Erythroblast (primary cell): ENCODE data around the gene CACFD1.

Experiments used
- DNase-seq, 2 experiments: peaks; one replicate each; lab custom pipeline; 2025; lab: John Stamatoyannopoulos, UW
- GATA1 ChIP-seq: IDR thresholded peaks from 2 replicates; pipeline ENCODE4 v1.6.1; 2011; ENCODE audit warnings: low read depth, mild to moderate bottlenecking, control low read depth, low read length, moderate library complexity
- POLR2A ChIP-seq: IDR thresholded peaks from 2 replicates; pipeline ENCODE4 v1.6.1; 2011; ENCODE audit warnings: mild to moderate bottlenecking, low read length

Gene CACFD1

GRCh38 chr9:133459476-133460404, at the start of gene CACFD1:
Gene CACFD1 (plus strand): TSS chr9:133459978. CDS start chr9:133460067, 89 bp downstream.
- peak; percentile 92 to 94 for DNase-seq
- TF ChIP-seq POLR2A (no peak), GATA1 (no peak)

GRCh38 chr9:133415170-133415569, 44.6 kb upstream of the CACFD1 start:
- no peak for TF ChIP-seq GATA1
- DNase-seq: no peak

- peak; percentile 92 to 93 for DNase-seq
- TF ChIP-seq POLR2A (peak; percentile 55), GATA1 (no peak)
Observed at GRCh38 chr9:133417541-133418461, 42.0 kb upstream of the CACFD1 start, which contains the start of gene REXO4. Gene REXO4 (minus strand): TSS chr9:133418010. CDS start chr9:133417844, 166 bp downstream.

DNA sequence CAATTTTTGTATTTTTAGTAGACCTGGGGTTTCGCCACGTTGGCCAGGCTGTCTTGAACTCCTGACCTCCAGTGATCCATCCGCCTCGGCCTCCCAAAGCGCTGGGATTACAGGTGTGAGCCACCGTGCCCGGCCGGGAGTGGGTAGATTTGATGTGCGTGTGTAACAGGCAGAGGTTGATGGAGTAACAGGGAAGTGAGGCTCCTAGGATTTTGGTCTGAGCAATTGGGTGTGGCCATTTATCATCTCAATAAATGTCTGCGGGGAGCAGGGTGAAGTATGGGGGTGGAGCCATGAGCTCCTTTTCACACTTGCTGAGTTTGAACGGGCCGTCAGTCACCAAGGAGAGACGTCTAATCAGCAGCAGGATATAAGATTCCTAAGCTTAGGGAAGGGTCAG, 40.8 kb upstream of the CACFD1 start:
- TF ChIP-seq POLR2A: no peak
- TF ChIP-seq GATA1: no peak
- DNase-seq: no peak

DNA sequence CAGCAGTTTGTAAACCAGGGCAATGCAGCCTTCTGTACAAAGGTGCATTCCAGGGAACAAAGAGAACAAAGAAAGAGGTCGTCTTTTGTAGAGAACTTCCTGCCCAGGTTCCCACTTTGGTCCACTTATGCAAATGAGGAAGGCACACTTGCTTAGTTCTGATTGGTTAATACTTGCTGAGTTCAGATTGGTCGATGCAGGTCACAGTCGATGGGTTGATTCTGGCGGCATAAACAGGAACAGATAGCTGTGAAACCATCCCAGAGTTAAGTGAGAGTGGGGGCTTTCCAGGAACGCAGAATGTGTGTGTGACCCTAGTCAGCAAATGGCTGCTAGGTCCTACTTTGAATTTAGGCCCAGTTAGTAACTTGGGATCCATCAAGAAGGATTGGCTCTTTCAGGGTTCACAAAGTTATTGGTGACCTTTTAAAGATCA, 39.4 kb upstream of the CACFD1 start:
- TF ChIP-seq GATA1: no peak
- no peak for TF ChIP-seq POLR2A
- DNase-seq: peak in 1 of 2 experiments; percentile 13

DNA sequence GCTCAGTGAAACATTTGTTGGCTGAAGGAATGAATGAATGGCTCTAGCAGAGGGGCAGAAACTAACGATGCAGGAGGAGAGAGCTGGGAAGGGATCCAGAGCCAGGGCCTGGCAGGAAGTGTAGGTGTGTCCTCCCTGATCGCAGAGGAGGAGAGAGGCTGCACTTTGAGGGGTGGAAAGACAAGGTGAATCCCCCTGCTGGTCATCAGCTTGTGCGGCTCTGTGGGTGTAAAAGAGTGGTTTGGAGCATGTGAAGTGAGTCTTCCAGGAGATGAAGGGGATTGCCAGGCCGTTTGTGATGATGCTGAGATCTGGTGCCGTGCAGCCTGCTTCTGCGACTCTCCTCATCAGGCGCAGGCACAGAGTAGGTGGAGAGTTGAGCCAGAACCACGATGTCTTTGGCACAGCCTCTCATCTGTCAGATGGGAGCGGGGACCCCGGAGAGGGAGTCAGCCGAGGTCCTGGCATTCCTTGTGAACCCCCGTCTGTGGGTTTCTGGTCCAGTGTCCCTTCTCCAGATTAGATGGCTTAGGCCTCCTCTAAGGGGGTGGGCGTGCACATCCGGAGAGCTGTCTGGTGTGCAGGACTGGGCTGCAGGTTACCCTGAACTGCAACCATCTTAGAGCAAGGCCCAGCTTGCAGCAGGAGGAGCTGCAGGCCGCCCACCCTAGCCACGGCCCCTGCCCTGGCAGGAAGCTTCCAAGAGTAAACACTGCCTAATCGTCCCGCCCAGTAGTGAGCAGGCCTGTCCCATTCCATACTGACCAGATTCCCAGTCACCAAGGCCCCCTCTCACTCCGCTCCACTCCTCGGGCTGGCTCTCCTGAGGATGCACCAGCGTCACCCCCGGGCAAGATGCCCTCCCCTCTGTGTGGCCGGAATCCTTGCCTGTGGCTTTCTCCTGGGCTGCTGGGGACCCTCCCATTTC, 37.9 kb upstream of the CACFD1 start, which contains the start of gene ADAMTS13:
Gene ADAMTS13 (plus strand): TSS at position 753 of the 928 bp plus-strand sequence. CDS start 77 bp downstream, at position 830.
- TF ChIP-seq POLR2A (no peak), GATA1 (no peak)
- no peak for DNase-seq

GRCh38 chr9:133423216-133423615, 36.6 kb upstream of the CACFD1 start:
- DNase-seq: no peak
- TF ChIP-seq POLR2A (no peak), GATA1 (no peak)

GRCh38 chr9:133424187-133424586, 35.6 kb upstream of the CACFD1 start:
- TF ChIP-seq POLR2A (no peak), GATA1 (no peak)
- DNase-seq: no peak

- DNase-seq: no peak
- TF ChIP-seq POLR2A (no peak), GATA1 (no peak)
Observed at GRCh38 chr9:133425049-133425632, 34.6 kb upstream of the CACFD1 start.

DNA sequence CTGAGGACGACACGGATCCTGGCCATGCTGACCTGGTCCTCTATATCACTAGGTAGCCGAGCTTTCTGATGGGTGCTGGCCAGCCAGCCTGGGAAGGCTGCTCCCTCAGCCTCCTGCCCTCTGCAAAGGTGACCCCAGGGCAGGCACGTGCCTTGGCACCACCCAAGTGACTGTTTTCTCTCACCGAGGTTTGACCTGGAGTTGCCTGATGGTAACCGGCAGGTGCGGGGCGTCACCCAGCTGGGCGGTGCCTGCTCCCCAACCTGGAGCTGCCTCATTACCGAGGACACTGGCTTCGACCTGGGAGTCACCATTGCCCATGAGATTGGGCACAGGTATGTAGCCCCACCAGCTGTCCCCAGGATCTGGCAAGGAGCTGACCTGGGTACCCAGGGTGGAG, 33.8 kb upstream of the CACFD1 start:
- DNase-seq: no peak
- TF ChIP-seq POLR2A (no peak), GATA1 (no peak)

DNA sequence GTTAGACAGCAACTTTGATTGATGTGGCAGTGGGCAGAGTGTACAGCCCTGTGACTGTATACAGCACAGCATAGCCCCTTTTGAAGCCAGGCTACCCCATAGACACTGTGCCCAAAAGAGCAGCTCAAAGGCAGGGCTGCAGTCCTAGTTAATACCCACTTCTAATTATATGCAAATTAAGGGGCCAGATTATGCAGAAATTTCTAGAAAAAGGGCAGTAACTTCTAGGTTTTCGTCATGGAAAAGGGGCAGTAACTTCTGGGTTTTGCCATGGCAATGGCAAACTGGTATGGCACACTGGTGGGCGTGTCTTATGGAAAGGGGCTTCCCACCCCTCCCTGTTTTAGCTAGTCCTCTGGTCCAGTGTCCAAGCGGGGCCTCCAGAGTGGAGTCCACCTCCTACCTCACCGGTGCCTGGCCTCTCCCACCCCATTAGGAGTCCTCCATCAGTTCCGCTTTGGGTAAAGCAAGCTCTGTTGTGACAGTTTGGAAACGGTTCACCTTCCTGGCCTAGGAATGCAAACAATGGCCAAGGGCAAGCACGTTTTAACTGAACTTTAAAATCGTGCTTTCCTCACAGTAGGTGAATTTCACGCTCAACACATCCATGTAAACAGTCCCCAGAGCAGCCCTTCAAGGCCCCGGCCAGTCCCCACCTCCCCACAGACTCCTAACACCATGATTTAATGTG, 32.0 kb upstream of the CACFD1 start:
- TF ChIP-seq POLR2A (no peak), GATA1 (no peak)
- no peak for DNase-seq
